Stimulated activated CD4-positive, alpha-beta T cell treated with anti-CD3 and anti-CD28 coated beads, Interleukin-2, amount 100 ng/mL, for 4 hours (primary cell): ENCODE data around the gene IARS2.
"Not testable (repeated sequence)": the region's sequence is repeated elsewhere in the genome, so short reads cannot be mapped to it uniquely, and the experiment has no call there.

ENCODE experiments used
- DNase-seq: peaks from one replicate; pipeline ENCODE4 v3.0.0-alpha.2; 2020; ENCODE audit warnings: low read depth

Gene IARS2

DNA sequence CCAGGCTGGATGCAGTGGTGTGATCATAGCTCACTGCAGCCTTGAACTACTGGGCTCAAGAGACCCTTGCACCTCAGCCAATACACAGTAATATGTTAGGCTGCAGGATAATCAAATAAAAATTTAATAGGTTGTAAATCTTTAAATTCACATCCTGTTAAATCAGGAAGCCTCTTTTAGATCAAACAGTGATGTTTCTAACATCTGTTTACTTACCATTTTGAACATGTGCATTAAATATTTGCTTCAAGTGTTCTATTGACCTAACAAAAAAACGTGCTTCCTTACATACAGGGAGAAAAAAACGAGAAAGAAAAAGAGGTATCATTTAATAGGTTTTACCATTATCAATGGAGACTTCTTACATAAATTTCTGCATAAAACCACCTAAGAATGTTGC is 70.6 kb downstream of the IARS2 start:
- no peak for DNase-seq

- DNase-seq: no peak
Measured at GRCh38 chr1:220166853-220167252, 72.9 kb downstream of the IARS2 start.

DNA sequence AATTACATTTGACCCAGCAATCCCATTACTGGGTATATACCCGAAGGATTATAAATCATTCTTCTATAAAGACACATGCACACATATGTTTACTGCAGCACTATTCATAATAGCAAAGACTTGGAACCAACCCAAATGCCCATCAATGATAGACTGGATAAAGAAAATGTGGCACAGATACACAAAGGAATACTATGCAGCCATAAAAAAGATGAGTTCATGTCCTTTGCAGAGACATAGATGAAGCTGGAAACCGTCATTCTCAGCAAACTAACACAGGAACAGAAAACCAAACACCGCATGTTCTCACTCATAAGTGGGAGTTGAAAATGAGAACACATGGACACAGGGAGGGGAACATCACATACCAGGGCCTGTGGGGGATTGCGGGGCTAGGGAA is 76.0 kb downstream of the IARS2 start:
- DNase-seq: not testable (repeated sequence)

DNA sequence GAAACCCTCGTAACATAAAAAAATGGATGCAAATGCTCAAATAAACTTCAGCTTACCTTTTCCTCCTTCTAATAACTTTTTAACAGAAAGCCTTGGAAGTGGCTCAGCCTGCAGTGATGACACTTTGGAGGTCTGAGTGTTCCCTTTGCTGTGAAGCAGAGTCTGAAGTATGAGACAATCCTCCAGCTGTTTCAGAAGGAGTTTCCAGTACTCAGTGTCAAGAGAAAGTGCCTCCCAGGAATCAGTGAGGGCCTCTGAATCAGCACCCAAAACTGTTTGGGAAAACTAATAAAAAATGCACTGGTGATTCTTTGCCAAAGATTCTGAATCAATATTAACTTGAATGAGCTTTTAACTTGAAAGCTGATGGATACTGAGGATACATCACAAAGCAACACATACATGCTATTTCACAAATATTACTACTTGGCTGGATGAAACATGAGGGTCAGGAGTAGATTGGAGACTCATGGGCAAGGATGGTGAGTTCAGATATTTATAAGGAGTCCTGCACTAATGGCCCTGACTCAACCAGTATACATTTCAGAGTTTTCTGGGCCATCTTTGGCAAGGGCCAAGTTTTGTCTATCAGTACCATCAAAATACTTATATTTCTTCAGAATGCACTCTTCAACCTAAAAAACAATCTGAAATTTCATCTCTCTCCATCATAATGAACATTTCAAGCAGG is 77.0 kb downstream of the IARS2 start:
- DNase-seq: no peak

DNA sequence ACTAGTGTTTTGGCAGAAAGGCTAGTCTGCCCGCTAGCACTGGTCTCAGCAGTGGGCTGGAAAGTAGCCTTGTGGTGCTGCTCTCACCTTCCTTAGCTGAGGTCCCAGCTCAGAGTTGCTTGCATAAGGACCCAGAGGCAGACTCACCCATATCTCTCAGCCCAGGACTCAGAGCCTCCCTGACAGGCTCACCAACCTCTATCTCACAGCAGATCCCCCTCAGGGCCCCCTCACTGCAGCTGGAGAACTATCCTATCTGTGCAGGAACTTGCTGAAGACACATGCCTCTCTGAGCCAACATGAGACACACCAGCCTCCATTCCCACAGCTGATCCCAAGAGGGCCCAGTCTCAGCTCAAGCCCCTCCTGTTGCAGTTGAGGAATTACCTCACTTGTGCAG is 82.6 kb downstream of the IARS2 start:
- DNase-seq: no peak

GRCh38 chr1:220182111-220182510 is 88.2 kb downstream of the IARS2 start:
- no peak for DNase-seq

- no peak for DNase-seq
Measured at GRCh38 chr1:220182656-220183055, 88.7 kb downstream of the IARS2 start.

- DNase-seq: no peak
Measured at GRCh38 chr1:220184506-220184905, 90.6 kb downstream of the IARS2 start.

DNA sequence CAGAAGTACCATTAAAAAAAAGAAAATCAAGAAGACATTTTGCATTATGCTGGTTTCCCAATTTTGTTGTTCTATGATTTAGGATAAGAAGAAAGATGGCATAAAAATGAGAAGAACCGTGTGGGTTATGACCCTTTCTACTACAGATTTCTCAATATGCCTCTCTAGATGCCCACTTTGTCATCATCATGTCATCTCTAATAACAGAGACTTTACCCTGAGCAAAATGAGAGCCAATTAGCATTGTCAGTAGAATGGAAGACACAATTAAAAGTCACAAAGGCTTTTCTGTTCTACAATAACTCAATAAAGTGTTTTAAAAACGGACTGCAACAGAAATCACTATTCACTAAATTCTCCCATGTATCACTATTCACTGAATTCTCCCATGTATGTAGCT is 92.8 kb downstream of the IARS2 start:
- no peak for DNase-seq

DNA sequence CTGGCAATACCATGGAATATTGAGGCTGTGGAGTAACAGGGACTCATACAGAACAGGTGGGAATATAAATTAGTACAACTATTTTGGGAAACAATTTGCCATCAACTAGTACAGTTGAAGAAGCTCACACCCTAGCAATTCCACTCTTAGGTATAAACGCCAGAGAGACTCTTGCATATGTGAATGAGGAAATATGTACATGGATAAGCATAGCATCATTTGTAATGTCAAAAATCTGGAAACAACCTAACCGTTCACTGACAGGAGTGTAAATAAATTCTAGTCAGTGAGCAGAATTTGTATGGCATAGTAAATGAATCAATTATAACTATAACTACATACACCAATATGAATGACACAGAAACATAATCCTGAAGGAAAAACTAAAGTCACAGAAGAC is 94.6 kb downstream of the IARS2 start:
- no peak for DNase-seq

DNA sequence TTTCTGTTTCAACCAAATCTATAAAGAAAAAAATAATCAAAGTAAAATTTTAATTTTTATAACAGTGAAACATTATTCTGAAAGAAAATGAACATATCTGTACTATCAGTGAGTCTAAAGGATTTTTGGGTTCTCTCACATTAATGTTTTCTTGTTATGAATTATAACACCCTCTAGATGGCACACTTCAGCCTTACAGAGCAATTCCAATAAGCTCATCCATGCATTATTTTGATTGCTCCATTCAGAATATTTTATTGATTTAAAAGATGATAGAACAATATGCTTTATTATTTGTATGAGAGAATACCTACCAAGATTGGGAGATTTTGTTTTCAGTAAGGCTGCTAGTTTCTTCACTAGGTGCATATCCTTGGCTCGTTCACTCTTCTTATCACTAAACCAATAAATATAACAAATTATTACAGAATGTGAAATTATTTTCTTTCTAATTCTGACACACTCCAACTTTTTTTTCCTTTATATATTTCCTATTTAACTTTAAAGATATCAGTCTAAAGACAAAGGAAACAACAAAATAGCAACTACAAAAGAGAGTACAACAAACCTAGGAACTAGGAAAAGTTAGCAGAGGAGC is 95.9 kb downstream of the IARS2 start:
- no peak for DNase-seq

- no peak for DNase-seq
Measured at GRCh38 chr1:220195701-220196100, 101.8 kb downstream of the IARS2 start.
